ENCODE measurements around the gene SMARCB1.

SMARCB1 gene

DNA sequence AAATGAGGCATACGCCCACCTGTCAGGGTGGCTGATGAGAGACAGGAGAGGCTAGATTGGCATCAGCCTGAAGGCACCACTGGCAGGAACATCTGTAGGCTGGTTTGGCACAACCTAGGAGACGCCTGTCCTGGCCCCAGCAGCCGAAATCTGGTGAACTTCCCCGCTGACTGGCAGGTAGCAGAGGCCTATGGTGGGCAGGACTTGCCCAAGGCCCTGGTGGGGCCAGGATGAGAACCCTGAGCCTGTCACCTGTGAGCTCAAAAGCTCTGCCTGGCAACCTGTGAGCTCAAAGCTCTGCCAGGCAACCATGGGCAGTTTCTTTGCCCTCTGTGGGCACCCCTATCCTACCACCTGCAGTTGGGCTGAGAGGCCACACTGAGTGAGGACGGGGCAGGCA, 49.5 kb downstream of the SMARCB1 start:
- TF ChIP-seq TAF1 (IDR thresholded peaks at IDR 0.05; ENCODE audit: borderline replicate concordance, insufficient read depth, low read length), result no peak
- TF ChIP-seq POLR2AphosphoS5 (IDR thresholded peaks at IDR 0.05; ENCODE audit: low read depth, low read length), result no peak
- TF ChIP-seq SIN3A (IDR thresholded peaks at IDR 0.05; ENCODE audit: borderline replicate concordance, insufficient read depth, low read length), result no peak
- TF ChIP-seq, protein P1, sequence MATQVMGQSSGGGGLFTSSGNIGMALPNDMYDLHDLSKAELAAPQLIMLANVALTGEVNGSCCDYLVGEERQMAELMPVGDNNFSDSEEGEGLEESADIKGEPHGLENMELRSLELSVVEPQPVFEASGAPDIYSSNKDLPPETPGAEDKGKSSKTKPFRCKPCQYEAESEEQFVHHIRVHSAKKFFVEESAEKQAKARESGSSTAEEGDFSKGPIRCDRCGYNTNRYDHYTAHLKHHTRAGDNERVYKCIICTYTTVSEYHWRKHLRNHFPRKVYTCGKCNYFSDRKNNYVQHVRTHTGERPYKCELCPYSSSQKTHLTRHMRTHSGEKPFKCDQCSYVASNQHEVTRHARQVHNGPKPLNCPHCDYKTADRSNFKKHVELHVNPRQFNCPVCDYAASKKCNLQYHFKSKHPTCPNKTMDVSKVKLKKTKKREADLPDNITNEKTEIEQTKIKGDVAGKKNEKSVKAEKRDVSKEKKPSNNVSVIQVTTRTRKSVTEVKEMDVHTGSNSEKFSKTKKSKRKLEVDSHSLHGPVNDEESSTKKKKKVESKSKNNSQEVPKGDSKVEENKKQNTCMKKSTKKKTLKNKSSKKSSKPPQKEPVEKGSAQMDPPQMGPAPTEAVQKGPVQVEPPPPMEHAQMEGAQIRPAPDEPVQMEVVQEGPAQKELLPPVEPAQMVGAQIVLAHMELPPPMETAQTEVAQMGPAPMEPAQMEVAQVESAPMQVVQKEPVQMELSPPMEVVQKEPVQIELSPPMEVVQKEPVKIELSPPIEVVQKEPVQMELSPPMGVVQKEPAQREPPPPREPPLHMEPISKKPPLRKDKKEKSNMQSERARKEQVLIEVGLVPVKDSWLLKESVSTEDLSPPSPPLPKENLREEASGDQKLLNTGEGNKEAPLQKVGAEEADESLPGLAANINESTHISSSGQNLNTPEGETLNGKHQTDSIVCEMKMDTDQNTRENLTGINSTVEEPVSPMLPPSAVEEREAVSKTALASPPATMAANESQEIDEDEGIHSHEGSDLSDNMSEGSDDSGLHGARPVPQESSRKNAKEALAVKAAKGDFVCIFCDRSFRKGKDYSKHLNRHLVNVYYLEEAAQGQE (IDR thresholded peaks at IDR 0.05; ENCODE audit: insufficient read depth in 1 of 2, low read depth in 2 of 2, low read length in 2 of 2), result no peak
- no peak for TF ChIP-seq FOXP2 (optimal IDR thresholded peaks at IDR 0.05; ENCODE audit: borderline replicate concordance, extremely low read depth, extremely low read length, insufficient read depth)

DNA sequence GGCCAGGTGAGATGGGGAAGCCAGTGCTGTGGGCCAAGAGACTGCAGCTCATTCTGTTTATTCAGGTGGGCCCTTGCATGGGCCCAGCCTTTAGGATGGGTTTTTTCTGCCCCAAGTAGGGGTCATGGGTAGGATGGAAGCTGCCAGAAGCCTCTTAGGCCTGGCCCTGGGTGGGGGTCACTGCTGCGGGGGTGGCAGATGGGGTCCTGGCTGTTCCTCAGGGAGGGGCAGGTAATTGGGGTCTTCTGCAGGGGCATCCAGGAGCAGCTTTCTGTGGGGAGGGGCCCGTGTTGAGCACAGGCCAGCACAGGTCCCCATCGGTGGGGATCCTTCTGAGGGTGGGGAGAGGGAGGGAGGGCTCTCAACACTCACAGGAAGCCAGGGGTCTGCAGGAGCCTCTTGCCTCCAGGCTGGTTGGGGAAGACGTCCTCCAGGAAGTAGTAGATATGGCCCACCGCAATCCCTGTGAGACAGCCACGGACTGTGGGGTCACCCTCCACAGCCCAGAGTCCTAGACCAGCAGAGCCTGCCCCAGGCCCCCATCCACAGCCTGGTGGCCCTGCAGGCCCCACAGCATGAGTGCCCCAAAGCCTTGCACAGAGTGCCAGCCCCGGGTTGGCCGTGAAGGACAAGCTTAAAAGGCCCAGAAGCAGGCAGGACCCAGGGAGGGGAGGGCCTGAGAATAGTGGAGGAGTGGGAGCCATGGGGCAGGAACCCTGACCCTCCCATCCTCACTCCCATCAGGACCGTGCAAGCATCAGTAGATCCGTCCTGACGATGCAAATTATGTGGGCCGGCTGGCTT, 50.1 kb downstream of the SMARCB1 start:
- TF ChIP-seq SIN3A (IDR thresholded peaks at IDR 0.05; ENCODE audit: borderline replicate concordance, insufficient read depth, low read length), result no peak
- TF ChIP-seq TAF1 (IDR thresholded peaks at IDR 0.05; ENCODE audit: borderline replicate concordance, insufficient read depth, low read length), result no peak
- TF ChIP-seq POLR2AphosphoS5 (IDR thresholded peaks at IDR 0.05; ENCODE audit: low read depth, low read length), result no peak
- TF ChIP-seq, protein P1 (IDR thresholded peaks at IDR 0.05; ENCODE audit: insufficient read depth in 1 of 2, low read depth in 2 of 2, low read length in 2 of 2), result no peak
- no peak for TF ChIP-seq FOXP2 (optimal IDR thresholded peaks at IDR 0.05; ENCODE audit: borderline replicate concordance, extremely low read depth, extremely low read length, insufficient read depth)

DNA sequence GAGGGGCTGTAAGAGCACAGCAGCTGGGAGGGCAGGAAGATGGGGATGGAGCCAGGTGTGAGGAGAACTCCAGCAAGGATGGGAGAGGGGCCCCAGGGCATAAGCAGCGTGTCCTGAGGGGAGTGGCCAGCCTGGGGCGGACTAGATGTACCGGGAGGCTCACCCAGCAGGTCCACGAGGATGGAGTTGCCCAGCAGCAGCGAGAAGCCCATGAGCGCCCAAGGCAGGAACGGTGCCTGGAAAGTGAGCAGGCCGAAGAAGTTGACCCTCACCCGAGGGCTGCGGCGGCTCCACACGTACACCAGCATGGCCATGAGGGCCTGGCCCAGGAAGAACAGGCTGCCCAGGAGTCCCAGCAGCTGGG, 50.7 kb downstream of the SMARCB1 start:
- TF ChIP-seq FOXP2 (optimal IDR thresholded peaks at IDR 0.05; ENCODE audit: borderline replicate concordance, extremely low read depth, extremely low read length, insufficient read depth) (no peak), POLR2AphosphoS5 (IDR thresholded peaks at IDR 0.05; ENCODE audit: low read depth, low read length) (no peak), SIN3A (IDR thresholded peaks at IDR 0.05; ENCODE audit: borderline replicate concordance, insufficient read depth, low read length) (no peak), TAF1 (IDR thresholded peaks at IDR 0.05; ENCODE audit: borderline replicate concordance, insufficient read depth, low read length) (no peak)
- TF ChIP-seq, protein P1 (IDR thresholded peaks at IDR 0.05; ENCODE audit: insufficient read depth in 1 of 2, low read depth in 2 of 2, low read length in 2 of 2), result no peak

DNA sequence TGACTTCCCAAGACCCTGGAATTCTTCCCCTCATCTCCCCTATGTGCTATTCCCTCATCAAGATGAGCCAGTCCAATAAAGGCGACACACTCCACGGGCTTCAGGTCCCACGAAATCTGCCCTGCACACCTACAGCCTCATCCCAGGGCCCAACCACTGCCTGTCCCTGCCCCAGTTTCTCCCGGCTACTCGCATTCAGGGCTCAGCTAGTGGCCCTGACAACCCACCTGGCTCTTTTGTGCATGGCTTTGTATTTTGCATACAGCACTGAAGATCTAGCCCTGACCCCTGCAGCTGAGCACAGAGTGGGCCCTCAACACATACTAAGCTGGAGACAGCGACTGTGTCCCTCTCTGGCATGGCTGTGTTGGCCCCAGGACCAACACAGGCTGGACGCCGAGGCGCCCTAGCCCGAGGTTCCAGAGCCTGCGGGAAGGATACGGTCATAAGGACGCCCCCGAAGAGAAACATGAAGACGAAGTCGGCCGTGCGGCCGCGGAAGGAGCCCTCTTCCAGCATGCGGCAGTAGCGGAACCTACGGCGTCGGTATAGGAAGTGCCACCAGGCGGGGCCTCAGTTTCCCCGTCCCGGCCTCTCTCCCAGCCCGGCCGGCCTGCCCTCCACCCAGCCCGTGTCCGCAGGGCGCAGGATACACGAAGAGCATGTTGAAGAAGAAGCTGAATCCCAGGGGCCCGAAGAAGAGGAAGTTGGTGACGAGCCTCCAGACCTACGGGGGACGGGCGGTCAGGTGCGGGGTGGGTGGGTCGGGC, 51.3 kb downstream of the SMARCB1 start:
- TF ChIP-seq SIN3A (IDR thresholded peaks at IDR 0.05; ENCODE audit: borderline replicate concordance, insufficient read depth, low read length) (no peak), TAF1 (IDR thresholded peaks at IDR 0.05; ENCODE audit: borderline replicate concordance, insufficient read depth, low read length) (no peak), FOXP2 (optimal IDR thresholded peaks at IDR 0.05; ENCODE audit: borderline replicate concordance, extremely low read depth, extremely low read length, insufficient read depth) (no peak), POLR2AphosphoS5 (IDR thresholded peaks at IDR 0.05; ENCODE audit: low read depth, low read length) (no peak)
- TF ChIP-seq, protein P1 (IDR thresholded peaks at IDR 0.05; ENCODE audit: insufficient read depth in 1 of 2, low read depth in 2 of 2, low read length in 2 of 2), result no peak

Measured in PFSK-1 (cell line).